HG03103 (cell line): ENCODE measurements around the gene ACTN4.

Source experiments
- ATAC-seq: cut with Tn5 transposase; IDR thresholded peaks from one replicate; pipeline ENCODE4 v1.9.1; 2021; ENCODE audit warnings: low read depth; ENCODE audit not compliant: unreplicated experiment

Gene ACTN4

DNA sequence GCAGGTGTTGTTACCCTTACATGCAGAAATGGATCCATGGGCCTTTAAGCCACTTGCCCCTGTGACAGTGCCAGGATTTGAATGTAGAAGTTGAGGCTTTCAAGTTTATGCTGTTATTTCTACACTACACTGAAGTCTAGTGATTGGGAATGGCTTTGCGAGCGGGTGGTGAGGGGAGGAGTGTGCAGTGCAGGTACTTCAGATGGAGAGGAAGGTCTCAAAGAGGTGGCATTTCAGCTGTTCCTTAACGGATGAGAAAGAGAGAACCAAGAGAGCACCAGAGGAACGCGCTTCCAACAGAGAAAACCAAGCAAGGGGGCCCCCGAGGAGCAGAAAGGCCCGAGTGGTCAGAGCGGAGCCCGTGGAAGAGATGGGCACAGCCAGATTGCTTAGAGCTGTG lies 13.3 kb downstream of the ACTN4 start:
- ATAC-seq = no peak

DNA sequence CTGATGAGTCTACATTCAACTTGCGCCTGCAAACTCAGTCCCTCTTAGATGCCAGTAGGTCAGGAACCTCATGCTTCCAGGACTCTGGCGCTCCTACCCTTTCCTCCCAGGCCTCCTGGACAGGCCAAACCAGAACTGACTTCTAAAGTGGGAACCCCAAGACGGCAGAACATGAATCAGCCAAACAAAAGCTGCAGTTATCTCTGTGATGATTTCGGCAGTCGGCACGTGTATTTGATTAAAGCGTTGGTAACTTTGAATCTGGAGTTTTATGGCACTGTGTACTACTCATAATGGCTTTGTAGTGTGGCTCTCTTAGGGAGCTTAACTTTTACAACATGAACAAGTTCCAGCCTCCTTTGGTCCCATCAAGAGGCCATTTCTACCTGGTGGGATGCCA lies 13.7 kb downstream of the ACTN4 start:
- ATAC-seq = no peak

DNA sequence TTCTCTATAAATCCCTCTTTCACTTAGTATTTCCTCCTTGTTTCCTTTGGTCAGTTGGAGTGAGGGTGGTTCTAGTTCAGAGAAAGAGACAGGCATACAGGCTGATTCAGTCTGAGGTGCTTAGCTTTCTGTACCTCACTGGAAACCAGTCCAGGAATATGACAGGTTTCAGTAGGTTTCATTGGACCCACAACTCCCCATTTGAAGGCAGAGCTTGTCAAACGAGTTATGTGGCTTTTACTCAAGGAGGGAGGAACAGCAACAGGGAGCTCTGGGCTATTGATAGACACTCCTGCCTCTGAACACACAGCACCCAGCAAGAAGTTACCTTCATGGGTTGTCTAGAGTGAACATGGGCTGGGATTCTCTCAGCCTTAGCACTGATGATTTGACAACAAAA lies 14.5 kb downstream of the ACTN4 start:
- ATAC-seq = no peak

DNA sequence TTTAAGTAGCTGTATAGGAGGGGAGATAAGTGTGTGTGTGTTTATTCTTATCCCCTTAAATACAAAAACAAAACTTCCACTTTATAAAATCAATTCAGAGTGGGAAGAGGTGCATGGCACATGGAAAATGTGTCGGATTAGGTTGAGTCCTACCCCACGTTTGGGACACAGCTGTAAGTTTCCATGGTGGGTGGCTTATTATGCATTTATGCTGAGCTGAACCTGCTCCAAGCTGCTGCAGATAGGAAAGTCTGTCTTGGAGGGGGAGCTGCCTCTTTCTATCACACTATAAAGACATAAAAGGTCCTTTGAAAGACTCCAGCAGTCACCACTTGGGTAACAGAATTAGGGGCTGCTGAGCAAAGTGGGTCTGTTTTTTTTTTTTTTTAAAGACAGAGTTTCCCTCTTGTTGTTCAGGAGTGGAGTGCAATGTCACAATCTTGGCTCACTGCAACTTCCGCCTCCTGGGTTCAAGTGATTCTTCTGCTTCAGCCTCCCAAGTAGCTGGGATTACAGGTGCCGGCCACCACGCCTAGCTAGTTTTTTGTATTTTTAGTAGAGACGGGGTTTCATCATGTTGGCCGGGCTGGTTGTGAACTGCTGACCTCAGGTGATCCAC lies 15.2 kb downstream of the ACTN4 start:
- no peak for ATAC-seq

DNA sequence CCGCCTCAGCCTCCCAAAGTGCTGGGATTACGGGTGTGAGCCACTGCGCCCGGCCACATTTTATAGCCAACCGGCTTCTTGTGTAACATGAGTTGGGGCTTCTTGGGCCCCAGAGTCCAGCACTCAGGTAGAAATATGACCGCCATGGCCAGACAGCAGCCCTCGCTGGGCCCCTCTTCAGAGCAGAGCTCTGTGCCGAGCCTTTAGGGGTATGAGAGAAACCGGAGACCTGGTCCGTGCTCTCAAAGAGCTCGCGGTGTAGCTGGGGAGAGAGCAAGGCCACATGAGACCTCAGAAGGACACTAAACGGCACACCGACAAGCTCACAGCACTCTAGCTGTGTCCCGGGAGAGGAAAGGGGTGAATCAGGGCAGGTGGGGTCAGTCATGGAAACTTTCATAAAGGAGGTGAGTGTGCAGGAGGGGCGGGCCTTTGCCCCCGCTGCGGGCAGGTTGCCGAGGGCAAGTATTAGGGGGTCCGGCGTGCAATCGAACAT lies 15.8 kb downstream of the ACTN4 start:
- ATAC-seq = no peak

DNA sequence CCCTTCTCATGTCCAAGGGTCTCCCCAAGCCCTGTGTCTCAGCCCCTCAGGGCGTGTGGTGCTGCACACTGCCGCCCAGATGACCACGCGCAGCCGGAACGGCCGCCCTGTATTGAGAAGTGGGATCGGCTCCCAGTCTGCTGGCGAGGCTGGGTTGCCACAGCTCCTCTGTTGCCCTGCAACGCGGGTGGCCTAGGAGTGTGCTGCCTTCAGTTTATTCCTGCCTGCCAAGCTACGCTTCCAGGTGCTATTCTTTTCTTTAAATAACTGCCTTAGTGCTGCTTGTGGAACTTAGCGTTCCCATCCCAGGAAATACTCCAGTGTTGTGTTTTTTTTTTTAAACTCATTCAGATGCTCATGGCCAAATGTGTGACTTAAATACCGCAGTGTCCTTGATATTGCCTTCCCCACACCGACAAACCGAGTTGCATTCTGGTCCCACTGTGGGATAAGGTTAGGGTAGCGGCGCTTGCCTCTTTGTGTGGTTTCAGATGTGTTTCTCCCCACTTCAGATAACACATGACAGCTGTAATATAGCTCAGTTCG lies 16.6 kb downstream of the ACTN4 start:
- no peak for ATAC-seq

DNA sequence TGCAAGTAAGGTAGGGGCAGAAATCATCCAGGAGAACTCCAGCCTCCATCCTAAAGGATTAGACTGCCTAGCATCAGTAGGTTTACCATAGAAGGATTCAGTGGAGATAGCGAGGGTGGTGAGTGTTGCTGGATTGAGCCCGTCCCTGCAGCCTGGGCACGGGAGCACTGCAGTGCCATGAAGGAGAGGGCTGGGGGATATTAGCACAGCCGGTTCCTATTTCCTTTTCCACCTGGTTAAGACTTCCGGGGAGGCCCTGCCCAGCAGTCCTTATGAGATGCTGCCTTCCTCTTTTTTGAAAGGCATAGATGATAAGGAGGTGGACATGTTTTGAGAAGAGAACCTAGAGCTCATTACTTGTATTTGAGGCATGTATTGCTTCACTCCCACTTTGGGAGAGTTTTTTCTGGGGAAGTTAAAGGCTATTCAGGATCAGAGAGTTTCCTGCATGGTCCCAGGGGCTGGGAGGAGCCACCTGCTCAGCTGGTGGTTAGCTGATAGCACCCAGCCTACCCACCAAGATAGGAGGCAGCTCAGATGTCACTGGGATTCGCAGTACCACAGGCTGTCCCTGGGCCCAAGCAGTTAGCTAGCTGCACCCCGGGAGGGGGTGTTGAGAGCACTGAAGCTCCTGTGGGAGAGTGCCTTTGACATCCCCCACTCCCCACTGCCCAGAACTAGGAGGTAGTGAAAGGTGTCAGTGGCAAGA lies 17.2 kb downstream of the ACTN4 start:
- ATAC-seq = no peak

DNA sequence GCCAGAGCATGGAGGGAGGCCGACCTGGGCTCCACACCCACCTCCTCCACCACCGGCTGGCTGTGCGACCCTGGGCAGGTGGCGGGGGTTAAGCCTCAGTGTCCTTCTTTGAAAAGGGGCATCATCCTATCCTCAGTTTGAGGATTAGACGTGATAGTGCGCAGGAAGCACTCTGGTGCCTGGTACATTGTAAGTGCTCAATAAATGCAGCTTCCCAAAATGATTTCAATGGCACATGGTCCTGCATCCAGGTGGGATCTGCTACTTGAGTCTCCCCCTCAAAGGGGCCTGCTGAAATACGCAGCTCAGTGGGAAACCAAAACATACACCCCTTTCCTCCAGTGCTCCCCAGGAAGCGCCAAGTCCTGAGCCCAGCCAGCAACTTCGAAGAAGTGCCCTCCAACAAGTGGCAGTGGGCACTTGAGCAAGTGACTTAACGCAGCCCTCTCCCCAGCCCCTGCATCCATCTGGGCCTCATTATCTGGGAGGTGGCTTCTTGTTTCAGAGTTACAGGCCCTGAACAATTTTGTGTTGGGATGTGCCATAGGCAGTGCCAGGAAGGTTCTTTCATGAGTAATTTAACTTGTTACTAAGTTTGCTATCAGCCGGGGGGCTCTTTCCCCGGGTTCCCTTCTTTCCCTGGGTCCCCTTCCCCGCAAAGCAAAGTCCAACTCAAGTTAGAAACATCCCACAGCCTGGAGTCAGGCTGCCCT lies 17.9 kb downstream of the ACTN4 start:
- ATAC-seq = no peak

DNA sequence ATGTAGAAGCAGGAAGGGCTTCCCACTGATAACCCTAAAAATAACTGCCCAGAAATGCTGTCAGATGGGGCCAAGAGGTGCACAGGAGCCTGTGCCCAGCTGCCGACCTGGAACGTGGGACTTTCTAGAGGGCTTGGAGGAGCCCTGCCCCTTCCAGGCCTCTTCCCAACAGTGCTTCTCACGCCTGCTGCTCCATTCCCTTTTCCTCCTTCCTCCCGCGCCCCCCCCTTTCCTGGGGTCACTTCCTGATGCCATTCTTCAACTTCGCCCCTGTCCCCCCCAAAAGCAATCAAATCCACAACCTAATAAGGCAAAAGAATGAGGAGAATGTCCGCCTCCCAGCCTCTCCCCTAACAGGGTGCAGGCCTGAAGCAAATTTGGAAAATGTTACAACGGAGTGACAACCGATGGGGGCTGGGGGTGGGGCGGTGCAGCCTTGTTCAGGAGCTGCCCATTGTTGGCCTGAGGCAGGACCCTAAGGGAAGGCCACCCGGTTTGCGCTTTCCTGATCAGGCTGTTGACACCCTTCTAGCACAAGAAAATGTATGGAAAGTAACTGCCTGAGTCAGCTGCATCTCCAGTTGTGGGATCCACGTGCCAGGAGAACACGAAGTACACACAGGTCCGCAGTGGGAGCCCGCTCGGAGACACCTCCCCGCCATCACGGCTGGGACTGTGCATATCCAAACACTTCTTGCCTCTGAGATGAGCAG lies 18.7 kb downstream of the ACTN4 start:
- ATAC-seq = no peak

DNA sequence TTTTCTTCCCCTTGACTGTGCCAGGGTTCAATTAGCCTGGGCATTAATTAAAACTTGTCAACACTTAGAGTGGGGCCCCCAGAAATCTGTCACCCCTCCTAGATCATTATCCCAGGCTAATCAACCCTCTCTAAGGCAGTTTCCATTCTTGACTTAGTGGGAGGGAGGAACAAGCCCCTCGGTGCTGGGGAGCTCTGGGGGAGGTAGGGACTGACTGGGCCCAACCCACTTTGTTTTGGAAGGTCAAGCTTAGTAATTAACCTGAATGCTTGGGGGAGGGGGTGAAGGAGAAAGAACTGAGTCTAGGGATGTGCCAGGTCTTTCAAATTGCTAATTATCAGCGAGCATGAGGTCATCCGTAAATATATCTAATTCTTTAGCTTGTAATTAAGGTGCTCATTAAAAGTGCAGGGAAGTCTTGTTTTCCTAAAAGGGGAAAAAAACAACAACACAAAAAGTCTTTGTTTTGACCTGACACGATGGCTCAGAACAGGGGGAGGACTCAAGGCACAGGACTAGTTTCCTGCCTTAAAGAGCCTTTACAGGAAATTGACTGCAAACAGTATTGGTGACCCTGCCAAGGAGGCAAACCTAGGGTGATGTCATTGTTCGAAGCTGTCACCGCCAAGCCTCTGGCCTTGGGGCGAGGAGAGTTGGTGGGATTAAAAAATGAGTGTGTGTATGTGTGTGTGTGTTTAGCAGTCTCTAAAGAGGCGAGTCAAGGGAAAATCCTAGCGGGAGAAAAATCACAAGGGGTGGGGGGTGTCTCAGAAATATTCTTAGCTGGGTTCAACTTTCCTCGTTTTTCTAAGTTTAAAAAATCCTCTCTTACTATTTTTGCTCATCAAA lies 19.4 kb downstream of the ACTN4 start:
- no peak for ATAC-seq

DNA sequence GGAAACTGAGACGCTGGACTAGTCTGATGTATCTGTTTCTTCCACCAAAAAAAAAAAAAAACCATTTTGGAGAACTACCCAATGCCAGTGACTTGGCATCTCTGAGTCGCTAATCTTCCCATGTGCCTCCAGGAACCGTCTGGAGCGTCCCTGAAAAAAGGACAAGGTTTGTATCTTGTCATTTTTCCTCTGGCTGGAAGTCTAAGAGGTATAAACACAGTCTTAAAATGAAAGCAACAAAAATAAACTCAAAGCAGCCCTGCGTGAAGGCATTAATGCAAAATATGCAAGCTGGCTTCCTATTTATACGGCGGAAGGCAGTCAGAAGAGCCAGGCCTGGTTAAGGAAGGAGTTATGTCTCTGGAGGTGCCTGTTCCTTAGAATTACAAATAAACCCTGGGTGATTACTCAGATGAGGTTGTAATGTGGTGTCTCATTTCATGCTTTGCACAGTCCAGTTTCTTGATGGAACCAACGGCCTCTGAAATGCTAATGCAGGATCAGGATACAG lies 20.3 kb downstream of the ACTN4 start:
- ATAC-seq = no peak

DNA sequence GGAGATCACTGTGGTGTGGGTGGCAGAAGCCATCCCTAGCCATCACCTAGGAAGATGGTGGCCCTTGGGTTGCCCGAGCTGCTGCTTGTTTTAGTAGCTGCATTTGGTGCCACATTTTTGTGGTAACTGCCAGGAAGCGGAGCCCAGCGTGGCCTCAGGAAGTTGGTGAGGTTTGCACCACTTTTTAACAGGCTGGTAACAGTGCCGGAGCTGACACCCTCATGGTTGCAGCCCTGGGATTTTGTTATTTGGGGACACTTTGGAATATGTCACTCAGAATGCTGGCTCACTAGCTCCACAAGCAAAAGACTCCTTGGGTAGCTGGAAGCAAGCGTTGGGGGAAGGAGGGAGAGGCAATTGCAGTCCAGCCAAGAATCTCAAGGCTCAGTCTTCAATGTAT lies 22.1 kb downstream of the ACTN4 start:
- no peak for ATAC-seq

DNA sequence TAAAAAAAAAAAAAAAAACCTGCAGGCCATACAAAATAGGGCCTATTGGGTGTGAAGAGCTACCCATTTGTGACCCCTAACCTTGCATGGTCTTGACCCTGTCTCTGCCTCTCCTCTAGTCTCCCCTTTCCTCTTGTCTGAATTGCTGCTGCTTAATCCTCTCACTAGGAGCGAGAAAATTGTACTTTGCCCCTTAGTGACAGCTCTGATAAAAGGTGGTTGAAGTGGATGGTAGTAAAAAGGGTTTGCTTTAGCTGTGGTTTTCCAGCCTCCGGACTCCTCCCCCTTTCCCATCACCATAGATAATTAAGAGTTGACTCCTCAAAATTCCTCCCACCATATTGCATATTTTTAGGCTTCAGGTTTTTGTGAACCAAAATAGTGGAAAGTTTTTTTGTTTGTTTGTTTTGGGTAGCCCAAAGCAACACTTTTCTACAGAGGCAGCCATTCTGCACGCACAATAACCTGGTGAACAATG lies 23.5 kb downstream of the ACTN4 start:
- ATAC-seq = no peak

DNA sequence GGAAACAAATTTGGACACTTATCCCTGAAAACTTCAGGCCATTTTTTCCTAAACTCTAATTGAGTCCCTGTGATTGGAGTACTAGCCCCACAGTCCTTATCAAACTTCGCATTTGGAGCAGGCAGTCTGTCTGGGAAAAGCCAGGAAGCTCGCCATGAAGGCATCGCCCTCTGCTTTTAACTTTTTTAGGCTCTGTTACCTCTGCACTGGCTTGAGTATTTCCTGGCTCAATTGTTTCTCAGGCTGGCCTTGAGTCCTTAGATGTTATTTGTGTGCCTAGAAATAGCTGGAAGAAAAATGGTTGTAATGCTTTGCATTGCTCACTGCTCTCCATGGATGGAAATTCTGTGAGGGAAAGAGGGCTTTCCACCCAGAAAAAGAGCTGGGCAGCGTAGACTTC lies 24.2 kb downstream of the ACTN4 start:
- ATAC-seq = no peak

DNA sequence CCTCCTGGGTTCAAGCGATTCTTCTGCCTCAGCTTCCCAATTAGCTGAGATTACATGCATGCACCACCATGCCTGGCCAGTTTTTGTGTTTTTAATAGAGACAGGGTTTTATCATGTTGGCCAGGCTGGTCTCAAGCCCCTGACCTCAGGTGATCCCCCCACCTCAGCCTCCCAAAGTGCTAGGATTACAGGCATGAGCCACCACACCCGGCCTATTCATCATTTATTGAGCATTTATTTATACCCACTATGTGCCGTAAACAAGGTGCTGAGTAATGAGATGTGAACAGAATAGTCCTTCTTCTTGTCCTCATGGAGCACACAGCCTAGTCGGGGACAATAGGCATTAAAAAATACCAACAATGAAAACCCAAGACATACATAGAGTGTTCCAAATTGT lies 25.6 kb downstream of the ACTN4 start:
- ATAC-seq = no peak

DNA sequence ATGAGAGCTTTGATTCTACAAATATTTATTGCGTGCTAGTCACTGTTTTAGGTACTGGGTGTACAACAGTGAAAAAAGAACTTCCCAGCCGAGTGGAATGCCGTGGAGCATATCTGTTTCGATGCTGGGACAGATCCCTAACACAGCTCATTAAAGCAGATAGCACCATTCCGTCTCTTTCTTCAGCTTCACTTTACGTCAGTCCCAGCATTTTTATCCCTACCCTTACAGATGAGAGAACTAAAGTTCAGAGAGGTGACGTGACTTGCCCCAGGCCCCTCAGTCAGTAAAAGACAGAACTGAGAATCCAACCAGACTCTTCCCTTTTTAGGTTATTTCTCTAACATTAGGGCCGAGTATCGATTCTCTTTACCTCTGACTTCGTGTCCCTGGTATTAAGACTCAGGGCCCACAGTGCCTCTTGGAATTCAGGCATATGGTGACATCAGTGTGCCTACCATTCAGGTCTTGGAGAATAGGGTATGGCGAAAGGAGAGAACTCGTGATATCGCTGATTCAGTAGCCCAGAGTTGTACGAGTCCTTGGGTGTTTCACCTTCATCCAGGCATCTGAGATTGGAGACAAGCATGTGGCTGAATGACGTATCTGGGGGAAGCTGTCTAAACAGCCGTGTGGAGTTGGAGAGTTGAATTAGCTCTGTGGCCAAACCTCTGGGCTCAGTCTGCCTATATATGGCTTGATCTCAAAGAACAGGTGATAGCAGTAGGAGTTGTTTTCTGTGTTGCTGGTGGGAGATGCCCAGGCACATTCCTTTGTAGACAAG lies 27.1 kb downstream of the ACTN4 start:
- ATAC-seq = no peak

DNA sequence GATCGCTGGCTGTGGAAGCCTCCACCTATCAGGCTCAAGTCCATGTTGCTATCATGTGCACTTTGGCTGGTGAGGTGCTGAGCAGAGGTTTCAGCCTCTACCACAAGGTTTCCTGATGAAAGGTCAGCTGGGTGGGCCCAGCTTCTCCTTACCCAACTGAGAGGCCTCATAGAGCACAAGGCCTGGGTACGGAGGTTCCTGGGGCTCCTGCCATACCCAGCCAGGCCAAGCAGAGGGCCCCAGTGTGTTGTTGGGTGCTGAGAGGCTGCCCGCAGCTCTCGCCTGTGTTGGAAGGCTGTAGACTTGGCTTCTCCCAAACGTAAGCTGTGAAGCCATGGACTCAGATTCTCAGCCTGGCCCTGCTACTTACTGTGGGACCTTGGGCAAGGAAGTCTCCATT lies 28.2 kb downstream of the ACTN4 start:
- ATAC-seq = no peak

DNA sequence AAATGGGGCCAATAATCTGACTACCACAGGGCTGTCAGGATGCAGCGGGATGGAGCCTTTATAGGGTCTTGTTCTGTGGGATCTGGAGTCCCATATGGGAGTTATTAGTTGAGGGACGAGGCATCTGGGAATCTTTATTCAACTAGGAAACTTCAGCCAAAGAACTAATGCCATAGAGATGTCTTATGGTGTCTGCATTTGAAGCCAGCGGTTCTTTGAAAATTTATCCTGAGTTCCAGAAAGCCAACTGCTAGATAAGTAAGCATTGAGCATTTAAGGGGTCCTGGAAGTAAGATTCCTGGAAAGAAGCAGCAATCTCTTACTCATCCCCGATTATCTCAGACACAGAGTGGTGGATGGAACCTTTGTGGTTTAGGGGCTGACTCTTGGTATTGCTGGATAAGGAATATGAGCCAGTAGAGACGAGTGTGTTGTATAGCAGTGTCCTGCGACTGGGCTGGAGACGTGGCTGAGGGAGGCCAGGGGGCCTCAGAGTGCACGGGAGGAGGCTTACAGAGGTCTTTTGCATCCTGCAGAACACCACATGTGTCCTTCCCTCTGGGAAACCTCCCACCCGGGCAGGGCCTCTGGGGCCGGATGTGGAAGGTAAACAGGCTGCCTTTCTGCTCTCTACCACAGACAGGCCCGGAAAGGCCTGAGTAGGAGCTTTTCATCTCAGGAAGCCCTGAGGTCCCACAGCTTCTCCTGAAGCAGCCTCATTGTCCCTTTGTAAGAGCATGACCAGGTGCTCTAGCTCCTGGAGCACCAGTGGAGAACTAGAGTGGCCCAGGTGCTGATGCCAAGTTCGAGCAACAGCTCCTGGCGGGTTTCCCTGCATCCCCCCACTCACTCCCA lies 28.8 kb downstream of the ACTN4 start:
- no peak for ATAC-seq
